Panc1 (cell line): ENCODE data around the gene CCDC40.

ENCODE experiments used
- POLR2AphosphoS5 ChIP-seq: IDR thresholded peaks from 2 replicates; pipeline ENCODE4 v1.6.1; 2012; ENCODE audit warnings: mild to moderate bottlenecking, low read depth, low read length, moderate library complexity
- SIN3A ChIP-seq: IDR thresholded peaks from 2 replicates; pipeline ENCODE4 v1.6.1; 2012; ENCODE audit warnings: low read depth, mild to moderate bottlenecking, low read length, moderate library complexity, borderline replicate concordance; ENCODE audit not compliant: insufficient read depth
- TF ChIP-seq, protein P1 (sequence below): fragments of 450-650 bp; IDR thresholded peaks from 2 replicates; pipeline ENCODE4 v1.5.1; 2017; ENCODE audit warnings: mild to moderate bottlenecking

DNA sequence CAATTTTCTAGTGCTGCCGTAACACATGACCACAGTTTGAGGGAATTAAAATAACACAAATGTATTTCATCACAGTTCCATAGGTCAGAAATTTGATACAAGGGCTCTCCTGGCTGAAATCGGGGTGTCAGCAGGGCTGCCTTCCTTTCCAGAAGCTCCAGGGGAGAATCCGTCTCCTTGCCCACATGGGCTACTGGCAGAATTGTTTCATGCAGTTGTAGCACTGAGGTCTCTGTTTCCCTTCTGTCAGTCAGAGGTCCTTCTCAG is 89.9 kb downstream of the CCDC40 start:
- TF ChIP-seq, protein P1, sequence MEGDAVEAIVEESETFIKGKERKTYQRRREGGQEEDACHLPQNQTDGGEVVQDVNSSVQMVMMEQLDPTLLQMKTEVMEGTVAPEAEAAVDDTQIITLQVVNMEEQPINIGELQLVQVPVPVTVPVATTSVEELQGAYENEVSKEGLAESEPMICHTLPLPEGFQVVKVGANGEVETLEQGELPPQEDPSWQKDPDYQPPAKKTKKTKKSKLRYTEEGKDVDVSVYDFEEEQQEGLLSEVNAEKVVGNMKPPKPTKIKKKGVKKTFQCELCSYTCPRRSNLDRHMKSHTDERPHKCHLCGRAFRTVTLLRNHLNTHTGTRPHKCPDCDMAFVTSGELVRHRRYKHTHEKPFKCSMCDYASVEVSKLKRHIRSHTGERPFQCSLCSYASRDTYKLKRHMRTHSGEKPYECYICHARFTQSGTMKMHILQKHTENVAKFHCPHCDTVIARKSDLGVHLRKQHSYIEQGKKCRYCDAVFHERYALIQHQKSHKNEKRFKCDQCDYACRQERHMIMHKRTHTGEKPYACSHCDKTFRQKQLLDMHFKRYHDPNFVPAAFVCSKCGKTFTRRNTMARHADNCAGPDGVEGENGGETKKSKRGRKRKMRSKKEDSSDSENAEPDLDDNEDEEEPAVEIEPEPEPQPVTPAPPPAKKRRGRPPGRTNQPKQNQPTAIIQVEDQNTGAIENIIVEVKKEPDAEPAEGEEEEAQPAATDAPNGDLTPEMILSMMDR, result no peak
- TF ChIP-seq POLR2AphosphoS5, result no peak
- no peak for TF ChIP-seq SIN3A
